Osteoblast (primary cell): ENCODE data around the gene DCD. TPM values are rescaled to one million over a fixed set of nuclear protein-coding genes. Genes with fewer than 3 reads are reported as not detected.

Experiments used
- DNase-seq: peaks from one replicate; pipeline ENCODE4 v3.0.0; 2011; ENCODE audit warnings: low spot score, mixed read lengths; ENCODE audit not compliant: insufficient read length; ENCODE audit errors: missing footprints
- H2AFZ ChIP-seq: 2 replicates; pipeline ENCODE4 v1.6.0; 2011; ENCODE audit warnings: mild to moderate bottlenecking, low read length
- H3K27ac ChIP-seq: 2 replicates; pipeline ENCODE4 v1.5.1; 2011; ENCODE audit warnings: mild to moderate bottlenecking, low read depth, low read length, moderate library complexity
- H3K27me3 ChIP-seq: 2 replicates; pipeline ENCODE4 v1.6.0; 2012; ENCODE audit warnings: mild to moderate bottlenecking, control low read depth, inconsistent platforms, low read length, moderate library complexity; ENCODE audit not compliant: insufficient read depth
- H3K36me3 ChIP-seq: 2 replicates; pipeline ENCODE4 v1.5.1; 2011; ENCODE audit warnings: mild to moderate bottlenecking, low read length, control low read depth, moderate library complexity; ENCODE audit not compliant: insufficient read depth
- H3K4me1 ChIP-seq: 2 replicates; pipeline ENCODE4 v1.5.1; 2011; ENCODE audit warnings: mild to moderate bottlenecking, low read length, control low read depth, moderate library complexity; ENCODE audit not compliant: insufficient read depth
- H3K4me2 ChIP-seq: 2 replicates; pipeline ENCODE4 v1.6.0; 2011; ENCODE audit warnings: mild to moderate bottlenecking, low read length; ENCODE audit not compliant: insufficient read depth
- H3K4me3 ChIP-seq: fragments of 200-600 bp; sonication (generic); 3 replicates; pipeline ENCODE4 v1.5.1; 2012; ENCODE audit warnings: mild to moderate bottlenecking, low read length, inconsistent platforms; ENCODE audit not compliant: insufficient read depth
- H3K79me2 ChIP-seq: 2 replicates; pipeline ENCODE4 v1.6.0; 2012; ENCODE audit warnings: mild to moderate bottlenecking, low read length, control low read depth, inconsistent platforms; ENCODE audit not compliant: insufficient read depth
- H3K9me3 ChIP-seq: 2 replicates; pipeline ENCODE4 v1.5.1; 2011; ENCODE audit warnings: low read depth, low read length, control low read depth
- H4K20me1 ChIP-seq: 2 replicates; pipeline ENCODE4 v1.6.0; 2012; ENCODE audit warnings: mild to moderate bottlenecking, low read length, control low read depth; ENCODE audit not compliant: insufficient read depth
- CTCF ChIP-seq: IDR thresholded peaks from 2 replicates; pipeline ENCODE4 v1.5.1; 2011; ENCODE audit warnings: mild to moderate bottlenecking, low read depth, low read length, moderate library complexity; ENCODE audit errors: extremely low read depth
- total RNA-seq: library from RNA; depleted of rRNA; stranded (reverse); fragments of >200 nt; gene quantifications from 2 replicates; pipeline ENCODE4 v1.2.3, GENCODE V29; 2012

Gene DCD
- total RNA-seq, 1 donor = not detected

GRCh38 chr12:54634795-54635194, 13.4 kb downstream of the DCD start, which contains the start of gene LACRT:
LACRT (minus strand) TSS chr12:54634895; CDS start chr12:54634841, 54 bp downstream.
- H3K79me2 ChIP-seq = no peaks in the 10 kb centered on the region
- DNase-seq = no peak
- no peaks in the 10 kb centered on the region for H3K4me1 ChIP-seq
- TF ChIP-seq CTCF = no peak
- no peaks in the 10 kb centered on the region for H3K36me3 ChIP-seq
- H2AFZ ChIP-seq = no peak within 1 kb of the TSS
- H3K4me3 ChIP-seq = no peak within 1 kb of the TSS
- no peaks in the 10 kb centered on the region for H4K20me1 ChIP-seq
- H3K9me3 ChIP-seq = no peaks in the 10 kb centered on the region
- no peak within 1 kb of the TSS for H3K27ac ChIP-seq
- no peak within 1 kb of the TSS for H3K4me2 ChIP-seq
- H3K27me3 ChIP-seq = peaks cover 3% of the 10 kb centered on the region

- no peak overlapping the region for H3K27ac ChIP-seq
- H4K20me1 ChIP-seq = no peaks in the 10 kb centered on the region
- H2AFZ ChIP-seq = no peak overlapping the region
- no peak for DNase-seq
- no peaks in the 10 kb centered on the region for H3K9me3 ChIP-seq
- peaks cover 3% of the 10 kb centered on the region for H3K27me3 ChIP-seq
- no peaks in the 10 kb centered on the region for H3K4me1 ChIP-seq
- H3K79me2 ChIP-seq = no peaks in the 10 kb centered on the region
- TF ChIP-seq CTCF = no peak
- H3K4me2 ChIP-seq = no peak overlapping the region
- H3K4me3 ChIP-seq = no peak overlapping the region
- H3K36me3 ChIP-seq = no peaks in the 10 kb centered on the region
Observed at GRCh38 chr12:54631988-54632728, 16.0 kb downstream of the DCD start.

- peaks cover 3% of the 10 kb centered on the region for H3K27me3 ChIP-seq
- H3K4me1 ChIP-seq = no peaks in the 10 kb centered on the region
- no peak for TF ChIP-seq CTCF
- no peaks in the 10 kb centered on the region for H3K79me2 ChIP-seq
- no peaks in the 10 kb centered on the region for H3K9me3 ChIP-seq
- H3K27ac ChIP-seq = no peak overlapping the region
- H4K20me1 ChIP-seq = no peaks in the 10 kb centered on the region
- no peak overlapping the region for H3K4me2 ChIP-seq
- H2AFZ ChIP-seq = no peak overlapping the region
- no peak for DNase-seq
- H3K36me3 ChIP-seq = no peaks in the 10 kb centered on the region
- no peak overlapping the region for H3K4me3 ChIP-seq
Observed at GRCh38 chr12:54631551-54631950, 16.6 kb downstream of the DCD start.

- no peak for DNase-seq
- H3K9me3 ChIP-seq = no peaks in the 10 kb centered on the region
- H3K79me2 ChIP-seq = no peaks in the 10 kb centered on the region
- H3K4me1 ChIP-seq = no peaks in the 10 kb centered on the region
- H2AFZ ChIP-seq = no peak overlapping the region
- H3K4me3 ChIP-seq = no peak overlapping the region
- H3K36me3 ChIP-seq = no peaks in the 10 kb centered on the region
- H3K27me3 ChIP-seq = peaks cover 3% of the 10 kb centered on the region
- no peak overlapping the region for H3K27ac ChIP-seq
- H3K4me2 ChIP-seq = no peak overlapping the region
- no peak for TF ChIP-seq CTCF
- no peaks in the 10 kb centered on the region for H4K20me1 ChIP-seq
Observed at GRCh38 chr12:54629925-54630324, 18.2 kb downstream of the DCD start.
